Hepatocyte (in vitro differentiated cells): Measurements from ENCODE around the gene FLRT1. TPM values are rescaled to one million over a fixed set of nuclear protein-coding genes. Genes with fewer than 3 reads are reported as not detected.

Experiments used
- DNase-seq: peaks from one replicate; pipeline ENCODE4 v3.0.0-alpha.2; 2016; ENCODE audit warnings: low spot score
- H2AFZ ChIP-seq: fragments of 200-600 bp; sonication (generic); 2 replicates; pipeline ENCODE4 v1.6.0; 2016; ENCODE audit warnings: antibody characterized with exemption, mild to moderate bottlenecking
- H3K27ac ChIP-seq: fragments of 200-600 bp; sonication (generic); 2 replicates; pipeline ENCODE4 v1.5.1; 2016; ENCODE audit warnings: mild to moderate bottlenecking
- H3K27me3 ChIP-seq: fragments of 200-600 bp; sonication (generic); 2 replicates; pipeline ENCODE4 v1.6.1; 2016
- H3K36me3 ChIP-seq: fragments of 200-600 bp; sonication (generic); replicated peaks from 2 replicates; pipeline ENCODE4 v1.5.1; 2016; ENCODE audit warnings: low read depth; ENCODE audit not compliant: insufficient read depth
- H3K4me1 ChIP-seq: fragments of 200-600 bp; sonication (generic); 2 replicates; pipeline ENCODE4 v1.5.1; 2016; ENCODE audit warnings: mild to moderate bottlenecking, moderate library complexity; ENCODE audit not compliant: insufficient read depth
- H3K4me2 ChIP-seq: fragments of 200-600 bp; sonication (generic); 2 replicates; pipeline ENCODE4 v1.6.0; 2016
- H3K4me3 ChIP-seq: fragments of 200-600 bp; sonication (generic); 2 replicates; pipeline ENCODE4 v1.5.1; 2016; ENCODE audit warnings: mild to moderate bottlenecking
- H3K79me2 ChIP-seq: fragments of 200-600 bp; sonication (generic); 2 replicates; pipeline ENCODE4 v1.6.0; 2017; ENCODE audit warnings: mild to moderate bottlenecking
- H3K9me2 ChIP-seq: fragments of 200-600 bp; sonication (generic); replicated peaks from 2 replicates; pipeline ENCODE4 v1.6.0; 2017; ENCODE audit warnings: mild to moderate bottlenecking; ENCODE audit not compliant: insufficient read depth
- H3K9me3 ChIP-seq: fragments of 200-600 bp; sonication (generic); 2 replicates; pipeline ENCODE4 v1.5.1; 2016; ENCODE audit warnings: low read depth, mild to moderate bottlenecking
- H4K20me1 ChIP-seq: fragments of 200-600 bp; sonication (generic); 2 replicates; pipeline ENCODE4 v1.6.0; 2016; ENCODE audit warnings: mild to moderate bottlenecking; ENCODE audit not compliant: insufficient read depth, poor library complexity, severe bottlenecking
- EZH2 ChIP-seq: fragments of 200-600 bp; sonication (generic); IDR thresholded peaks from 2 replicates; pipeline ENCODE4 v1.6.1; 2016; ENCODE audit warnings: antibody characterized with exemption, mild to moderate bottlenecking, borderline replicate concordance
- EZH2phosphoT487 ChIP-seq: fragments of 200-600 bp; sonication (generic); IDR thresholded peaks from one replicate; pipeline ENCODE4 v1.6.1; 2018; ENCODE audit warnings: antibody characterized with exemption, mild to moderate bottlenecking, low read depth, moderate library complexity; ENCODE audit not compliant: unreplicated experiment, severe bottlenecking
- WGBS: methylation state at CpG from one replicate; pipeline ENCODE4 v1.1.6; 2016; ENCODE audit warnings: low lambda C conversion rate; ENCODE audit errors: missing lambda C conversion rate; 5-methylcytosine and 5-hydroxymethylcytosine counted together
- polyA plus RNA-seq: library from polyadenylated mRNA; unstranded; fragments of >200 nt; fragmentation: Nextera tagmentation; extraction: Ambion mirVana; gene quantifications from 2 replicates; pipeline ENCODE4 v1.2.1, GENCODE V29; 2016
- total RNA-seq: library from RNA; depleted of rRNA; stranded (reverse); fragments of >200 nt; gene quantifications from 2 replicates; pipeline ENCODE4 v1.2.3, GENCODE V29; 2014
- TF ChIP-seq, protein P1 (sequence below): fragments of 200-600 bp; sonication (generic); IDR thresholded peaks from 2 replicates; pipeline ENCODE4 v1.5.1; 2016; ENCODE audit warnings: antibody characterized with exemption, mild to moderate bottlenecking; ENCODE audit not compliant: poor library complexity

The FLRT1 gene
- total and polyA plus RNA-seq, 2 experiments from 2014 or later: 0.34 to 0.43 TPM

DNA sequence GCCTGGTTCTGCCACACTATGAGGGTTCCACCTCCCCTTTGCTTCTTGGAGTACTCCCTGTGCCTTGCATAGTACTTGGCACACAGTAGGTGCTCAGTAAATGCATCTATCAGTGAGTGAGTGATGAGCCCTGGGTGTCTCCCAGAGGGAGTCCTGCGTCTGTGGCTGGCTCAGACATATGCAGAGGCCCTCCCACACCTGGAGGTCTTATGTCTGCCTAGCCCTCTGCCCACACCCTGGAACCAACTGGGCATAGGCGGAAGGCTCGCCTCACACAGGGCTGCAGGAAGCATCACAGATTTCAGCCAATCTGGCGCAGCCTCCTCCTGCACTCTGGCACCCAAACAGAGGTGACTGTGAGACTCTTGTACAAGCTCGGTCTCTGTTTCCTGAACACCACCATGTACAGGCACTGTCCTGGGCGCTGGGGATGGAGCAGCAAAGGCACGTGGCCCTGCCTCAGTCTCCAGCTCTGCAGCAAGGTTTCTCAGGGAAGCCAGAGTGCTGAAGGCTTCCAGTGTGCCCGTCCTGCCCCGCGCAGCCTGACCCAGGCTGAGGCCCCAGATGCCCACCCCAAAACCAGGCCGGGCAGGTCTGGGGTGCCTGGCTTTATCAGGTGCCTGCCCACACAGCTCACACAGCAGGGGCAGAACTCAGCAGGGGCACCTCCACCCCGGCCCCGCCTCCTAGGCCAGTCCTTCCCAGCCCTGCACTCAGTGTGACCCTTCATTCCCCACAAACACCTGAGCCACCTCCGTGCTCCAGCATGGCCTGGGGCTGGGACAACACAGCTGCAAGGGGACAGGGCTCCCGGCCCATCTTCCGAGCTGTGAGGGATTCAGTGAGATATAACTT is 26.7 kb downstream of the FLRT1 start:
- no peaks in the 10 kb centered on the region for H3K36me3 ChIP-seq
- H4K20me1 ChIP-seq: no peaks in the 10 kb centered on the region
- H3K4me2 ChIP-seq: no peak overlapping the region
- no peaks in the 10 kb centered on the region for H3K9me3 ChIP-seq
- WGBS: 87% methylated on average over 16 of the region's 16 CpGs
- no peak for DNase-seq
- TF ChIP-seq, protein P1, sequence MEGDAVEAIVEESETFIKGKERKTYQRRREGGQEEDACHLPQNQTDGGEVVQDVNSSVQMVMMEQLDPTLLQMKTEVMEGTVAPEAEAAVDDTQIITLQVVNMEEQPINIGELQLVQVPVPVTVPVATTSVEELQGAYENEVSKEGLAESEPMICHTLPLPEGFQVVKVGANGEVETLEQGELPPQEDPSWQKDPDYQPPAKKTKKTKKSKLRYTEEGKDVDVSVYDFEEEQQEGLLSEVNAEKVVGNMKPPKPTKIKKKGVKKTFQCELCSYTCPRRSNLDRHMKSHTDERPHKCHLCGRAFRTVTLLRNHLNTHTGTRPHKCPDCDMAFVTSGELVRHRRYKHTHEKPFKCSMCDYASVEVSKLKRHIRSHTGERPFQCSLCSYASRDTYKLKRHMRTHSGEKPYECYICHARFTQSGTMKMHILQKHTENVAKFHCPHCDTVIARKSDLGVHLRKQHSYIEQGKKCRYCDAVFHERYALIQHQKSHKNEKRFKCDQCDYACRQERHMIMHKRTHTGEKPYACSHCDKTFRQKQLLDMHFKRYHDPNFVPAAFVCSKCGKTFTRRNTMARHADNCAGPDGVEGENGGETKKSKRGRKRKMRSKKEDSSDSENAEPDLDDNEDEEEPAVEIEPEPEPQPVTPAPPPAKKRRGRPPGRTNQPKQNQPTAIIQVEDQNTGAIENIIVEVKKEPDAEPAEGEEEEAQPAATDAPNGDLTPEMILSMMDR: no peak
- no peak for TF ChIP-seq EZH2
- TF ChIP-seq EZH2phosphoT487: no peak
- no peak overlapping the region for H3K27ac ChIP-seq
- no peak overlapping the region for H3K4me3 ChIP-seq
- no peaks in the 10 kb centered on the region for H3K79me2 ChIP-seq
- H3K27me3 ChIP-seq: peaks cover 7% of the 10 kb centered on the region
- H2AFZ ChIP-seq: no peak overlapping the region
- H3K9me2 ChIP-seq: no peaks in the 10 kb centered on the region
- H3K4me1 ChIP-seq: peaks cover 9% of the 10 kb centered on the region

DNA sequence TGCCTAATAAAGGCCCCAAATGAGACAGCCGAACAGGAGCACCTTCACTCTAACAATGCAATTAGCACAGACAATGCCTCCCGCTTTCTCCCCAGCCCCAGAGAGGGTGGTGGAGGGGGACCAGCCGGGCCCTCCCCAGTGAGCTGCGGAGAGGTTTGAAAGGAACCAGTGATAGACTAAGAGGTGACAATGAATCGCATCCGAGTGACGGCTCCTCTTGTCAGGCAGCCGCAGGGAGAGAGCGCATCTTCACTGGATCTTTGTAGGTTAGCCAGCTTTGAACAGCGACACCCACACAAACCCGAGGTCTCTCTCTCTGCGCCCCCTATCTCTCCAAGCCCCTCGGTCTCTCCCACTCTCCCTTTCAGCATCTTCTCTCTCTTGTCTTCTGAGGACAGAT is 28.0 kb downstream of the FLRT1 start:
- Histone ChIP-seq H3K79me2 (no peaks in the 10 kb centered on the region), H2AFZ (no peak overlapping the region), H3K4me2 (no peak overlapping the region), H3K27me3 (peaks cover 7% of the 10 kb centered on the region), H3K4me3 (no peak overlapping the region), H4K20me1 (no peaks in the 10 kb centered on the region), H3K9me2 (no peaks in the 10 kb centered on the region), H3K27ac (no peak overlapping the region), H3K36me3 (no peaks in the 10 kb centered on the region), H3K9me3 (no peaks in the 10 kb centered on the region), H3K4me1 (peaks cover 19% of the 10 kb centered on the region)
- DNase-seq: no peak
- TF ChIP-seq EZH2phosphoT487 (no peak), EZH2 (no peak)
- TF ChIP-seq, protein P1: no peak
- WGBS: 89% methylated on average over 13 of the region's 13 CpGs

DNA sequence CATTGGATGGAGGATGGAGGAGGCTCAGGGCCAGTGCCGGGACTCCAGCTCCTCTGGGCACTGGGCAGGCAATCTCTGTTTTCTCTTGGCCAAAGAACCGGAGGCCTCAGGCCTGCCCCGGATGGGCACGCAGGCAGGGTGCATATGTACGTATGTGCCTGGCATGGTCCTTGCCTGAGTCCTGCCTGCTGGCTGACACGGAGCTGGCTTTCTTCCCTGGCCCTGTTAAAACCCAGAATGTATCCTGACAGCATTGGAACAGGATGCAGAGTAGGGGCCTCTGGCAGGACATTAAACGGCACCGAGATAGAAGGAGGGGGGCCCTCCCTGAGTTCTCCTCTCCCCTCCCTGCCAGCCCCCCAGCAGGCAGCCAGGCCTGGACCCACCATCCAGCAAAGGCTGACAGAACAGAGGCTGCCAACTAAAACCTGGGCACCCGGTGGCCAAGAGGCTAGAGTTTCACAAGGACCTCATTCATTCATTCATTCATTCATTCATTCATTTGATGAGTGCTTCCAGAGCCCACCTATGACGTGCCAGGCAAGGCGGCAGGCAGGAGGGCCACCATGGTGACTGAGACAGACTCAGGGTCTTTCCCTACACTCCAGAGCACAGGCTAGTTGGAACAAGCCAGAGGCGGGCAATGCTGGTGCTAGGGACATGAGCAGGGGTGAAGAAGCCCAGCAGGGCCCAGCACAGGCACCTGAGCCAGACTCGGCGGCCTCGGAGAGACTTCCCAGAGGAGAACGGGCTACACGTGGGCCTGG is 28.8 kb downstream of the FLRT1 start:
- Histone ChIP-seq H3K9me3 (no peaks in the 10 kb centered on the region), H3K4me3 (no peak overlapping the region), H3K36me3 (no peaks in the 10 kb centered on the region), H4K20me1 (no peaks in the 10 kb centered on the region), H3K27ac (no peak overlapping the region), H2AFZ (no peak overlapping the region), H3K9me2 (no peaks in the 10 kb centered on the region), H3K79me2 (no peaks in the 10 kb centered on the region), H3K27me3 (peaks cover 7% of the 10 kb centered on the region), H3K4me1 (peaks cover 26% of the 10 kb centered on the region), H3K4me2 (no peak overlapping the region)
- WGBS: 87% methylated on average over 17 of the region's 17 CpGs
- DNase-seq: no peak
- TF ChIP-seq, protein P1: no peak
- TF ChIP-seq EZH2phosphoT487 (no peak), EZH2 (no peak)
